Fibroblast of mammary gland (primary cell): ENCODE measurements around the gene CHRM4.

Source experiments
- DNase-seq: peaks from one replicate; pipeline ENCODE4 v3.0.0-alpha.2; 2010; ENCODE audit warnings: low read depth
- H3K4me3 ChIP-seq: 2 replicates; pipeline ENCODE4 v1.5.1; 2011; ENCODE audit warnings: low read depth, mild to moderate bottlenecking, low read length, moderate library complexity; ENCODE audit not compliant: control insufficient read depth
- CTCF ChIP-seq: conservative IDR thresholded peaks from 2 replicates; pipeline ENCODE4 v1.5.1; 2011; ENCODE audit warnings: low read depth, low read length, inconsistent platforms; ENCODE audit not compliant: control insufficient read depth, insufficient read depth

CHRM4 gene

GRCh38 chr11:46378811-46379481 lies 12.6 kb downstream of the CHRM4 start:
- TF ChIP-seq CTCF = no peak
- H3K4me3 ChIP-seq = no peak overlapping the region
- no peak for DNase-seq

DNA sequence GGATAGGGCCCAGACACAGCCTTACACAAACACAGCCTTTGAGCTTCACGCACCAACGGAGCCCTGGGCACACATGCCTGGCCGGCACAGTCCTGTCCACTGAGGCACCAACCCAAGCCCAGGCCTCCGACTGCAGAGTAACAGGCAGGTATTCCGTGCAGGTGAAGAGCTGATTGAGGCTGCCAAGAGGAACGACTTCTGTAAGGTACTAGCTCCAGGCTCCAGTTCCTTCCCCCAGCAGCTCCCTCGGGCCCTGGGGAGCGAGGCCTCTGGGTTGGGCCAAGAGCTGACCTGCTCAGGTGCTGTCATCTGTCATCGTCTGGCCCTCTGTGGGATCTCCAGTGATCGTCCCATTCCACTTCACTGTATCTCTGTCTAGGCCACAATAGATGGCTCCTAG lies 13.3 kb downstream of the CHRM4 start:
- no peak for DNase-seq
- no peak overlapping the region for H3K4me3 ChIP-seq
- no peak for TF ChIP-seq CTCF

DNA sequence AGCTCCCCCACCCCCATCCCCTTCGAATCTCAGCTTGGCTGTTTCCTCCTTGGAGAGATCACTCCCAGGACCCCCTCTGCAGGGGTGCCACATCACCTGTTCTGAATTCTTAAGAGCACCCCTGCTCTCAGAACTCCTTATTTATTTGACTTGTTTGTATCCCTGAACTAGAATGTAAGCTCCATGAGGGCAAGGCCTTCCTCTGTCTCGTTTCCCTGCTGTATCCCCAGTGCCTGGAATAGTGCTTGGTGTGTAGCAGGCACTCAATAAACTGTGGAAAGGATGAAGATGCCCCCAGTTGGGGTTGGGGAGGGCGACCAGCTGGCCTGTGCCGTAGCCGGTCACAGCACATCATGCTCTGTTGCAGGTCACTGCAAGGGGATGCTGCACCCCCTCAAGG lies 13.7 kb downstream of the CHRM4 start:
- no peak for TF ChIP-seq CTCF
- no peak for DNase-seq
- no peak overlapping the region for H3K4me3 ChIP-seq

GRCh38 chr11:46377290-46377689 lies 14.3 kb downstream of the CHRM4 start:
- DNase-seq = no peak
- no peak for TF ChIP-seq CTCF
- no peak overlapping the region for H3K4me3 ChIP-seq

- H3K4me3 ChIP-seq = no peak overlapping the region
- TF ChIP-seq CTCF = no peak
- no peak for DNase-seq
Measured at GRCh38 chr11:46376258-46377050, 15.1 kb downstream of the CHRM4 start.

DNA sequence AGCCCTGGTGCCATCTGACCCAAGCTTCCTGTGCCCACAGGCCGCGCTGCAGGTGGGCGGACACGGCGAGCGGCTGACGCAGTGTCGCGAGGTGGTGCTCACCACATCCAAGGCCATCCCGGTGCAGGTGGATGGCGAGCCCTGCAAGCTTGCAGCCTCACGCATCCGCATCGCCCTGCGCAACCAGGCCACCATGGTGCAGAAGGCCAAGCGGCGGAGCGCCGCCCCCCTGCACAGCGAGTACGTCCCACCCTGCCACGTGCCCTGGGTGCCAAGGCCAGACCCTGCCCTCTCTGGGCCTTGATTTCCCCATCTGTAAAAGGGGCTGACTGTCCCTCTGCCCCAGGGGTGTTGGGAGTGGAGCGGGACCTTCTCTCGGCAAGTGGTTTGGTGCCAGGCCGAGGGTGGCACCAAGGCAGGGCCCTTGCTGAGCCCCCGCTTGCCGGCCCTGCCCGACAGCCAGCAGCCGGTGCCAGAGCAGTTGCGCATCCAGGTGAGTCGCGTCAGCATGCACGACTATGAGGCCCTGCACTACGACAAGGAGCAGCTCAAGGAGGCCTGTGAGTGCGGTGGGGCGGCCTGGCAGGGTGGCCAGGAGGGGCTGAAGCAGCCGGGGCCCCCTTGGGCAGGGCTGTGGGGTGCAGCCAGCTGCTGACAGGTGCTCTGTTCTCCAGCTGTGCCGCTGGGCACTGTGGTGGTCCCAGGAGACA lies 16.0 kb downstream of the CHRM4 start:
- no peak for DNase-seq
- no peak overlapping the region for H3K4me3 ChIP-seq
- TF ChIP-seq CTCF = no peak
